ENCODE measurements around the gene PSME2. TPM values are rescaled to one million over a fixed set of nuclear protein-coding genes. Genes with fewer than 3 reads are reported as not detected.

The PSME2 gene
- total and polyA plus RNA-seq, 2 donors (not counting 3 experiments of a cell fraction or from before 2014, with no cell fraction given), result 66.5 to 126 TPM

GRCh38 chr14:24188251-24189058 lies 42.0 kb upstream of the PSME2 start, which contains the start of gene IPO4:
TSS of gene IPO4 (minus strand) at chr14:24188816. CDS start at chr14:24188787, 29 bp downstream.
- ChIA-PET POLR2A (interaction anchor here (1.0 kb wide), 1 partner anchor 25 kb away, joined by 5 read pairs; the partner anchor contains the start of gene CHMP4A), CTCF (interaction anchor here (1.0 to 1.6 kb wide), 7 partner anchors 9 to 120 kb away, joined by 3 to 6 read pairs (median 5); partner anchors contain the start of genes CHMP4A, CIDEB, IRF9 and MDP1)
- H3K4me3 ChIP-seq (replicated peaks in 1 of 3; ENCODE audit: insufficient read depth in 1 of 3, low read depth in 1 of 3, low read length in 3 of 3), result peak within 1 kb of the TSS; percentile 31 to 65 (median 37)
- intact Hi-C loops (cut with micrococcal nuclease), result loop anchor here (1.0 to 2.0 kb wide), 5 partner anchors 28 to 108 kb away; partner anchors contain the start of genes DCAF11, IRF9, NRL and PSME2
- dilution Hi-C loops (cut with MboI; ENCODE audit: extremely low pct_ligation_motif_present, low sequenced_read_pairs), result no loop called here
- H3K27me3 ChIP-seq (ENCODE audit: control insufficient read depth in 2 of 2, insufficient read depth in 2 of 2, low read length in 2 of 2), result no peaks in the 10 kb centered on the region
- peaks cover 17% of the 10 kb centered on the region for H3K79me2 ChIP-seq (ENCODE audit: control insufficient read depth, insufficient read depth, low read length)
- peak within 1 kb of the TSS; percentile 42 for H3K9ac ChIP-seq (replicated peaks; ENCODE audit: extremely low read depth, insufficient read depth, low read length)
- peak within 1 kb of the TSS; percentile 45 for H3K27ac ChIP-seq (ENCODE audit: insufficient read depth, low read depth, low read length)
- no peaks in the 10 kb centered on the region for H4K20me1 ChIP-seq (replicated peaks; ENCODE audit: control insufficient read depth, extremely low read depth, insufficient read depth, low read length)
- H3K4me1 ChIP-seq (ENCODE audit: control insufficient read depth, extremely low read depth, insufficient read depth, low read length), result peaks cover 6% of the 10 kb centered on the region
- peaks cover 5 to 35% of the 10 kb centered on the region in 2 experiments for H3K36me3 ChIP-seq (ENCODE audit: control insufficient read depth in 2 of 2, extremely low read depth in 1 of 2, insufficient read depth in 2 of 2, low read length in 2 of 2)
- peak; percentile 94 for DNase-seq (ENCODE audit: low read depth, low spot score)
- H3K4me2 ChIP-seq (ENCODE audit: insufficient read depth, low read length), result peak within 1 kb of the TSS; percentile 75
- H3K9me1 ChIP-seq (replicated peaks; ENCODE audit: control insufficient read depth, extremely low read depth, insufficient read depth, low read length), result no peaks in the 10 kb centered on the region
- peak; percentile 100 for FAIRE-seq
- peak within 1 kb of the TSS; percentile 57 for H2AFZ ChIP-seq (ENCODE audit: low read depth, low read length)
- TF ChIP-seq POLR2A (IDR thresholded peaks at IDR 0.05; ENCODE audit: low read depth, low read length) (peak; percentile 94), POLR2AphosphoS5 (IDR thresholded peaks at IDR 0.05; ENCODE audit: insufficient read depth, low read depth, low read length) (peak; percentile 95), JUN (IDR thresholded peaks at IDR 0.05; ENCODE audit: borderline replicate concordance, insufficient read depth, insufficient read length, low read depth) (no peak), FOS (IDR thresholded peaks at IDR 0.05; ENCODE audit: borderline replicate concordance, insufficient read depth, low read length) (no peak), GATA2 (IDR thresholded peaks at IDR 0.05; ENCODE audit: insufficient read depth, insufficient read length, low read depth, low read length) (no peak), MYC (IDR thresholded peaks at IDR 0.05; ENCODE audit: low read depth, low read length) (peak; percentile 100), EZH2 (IDR thresholded peaks at IDR 0.05; ENCODE audit: borderline replicate concordance, low read depth, low read length, severe bottlenecking) (no peak)
- TF ChIP-seq, protein P1, sequence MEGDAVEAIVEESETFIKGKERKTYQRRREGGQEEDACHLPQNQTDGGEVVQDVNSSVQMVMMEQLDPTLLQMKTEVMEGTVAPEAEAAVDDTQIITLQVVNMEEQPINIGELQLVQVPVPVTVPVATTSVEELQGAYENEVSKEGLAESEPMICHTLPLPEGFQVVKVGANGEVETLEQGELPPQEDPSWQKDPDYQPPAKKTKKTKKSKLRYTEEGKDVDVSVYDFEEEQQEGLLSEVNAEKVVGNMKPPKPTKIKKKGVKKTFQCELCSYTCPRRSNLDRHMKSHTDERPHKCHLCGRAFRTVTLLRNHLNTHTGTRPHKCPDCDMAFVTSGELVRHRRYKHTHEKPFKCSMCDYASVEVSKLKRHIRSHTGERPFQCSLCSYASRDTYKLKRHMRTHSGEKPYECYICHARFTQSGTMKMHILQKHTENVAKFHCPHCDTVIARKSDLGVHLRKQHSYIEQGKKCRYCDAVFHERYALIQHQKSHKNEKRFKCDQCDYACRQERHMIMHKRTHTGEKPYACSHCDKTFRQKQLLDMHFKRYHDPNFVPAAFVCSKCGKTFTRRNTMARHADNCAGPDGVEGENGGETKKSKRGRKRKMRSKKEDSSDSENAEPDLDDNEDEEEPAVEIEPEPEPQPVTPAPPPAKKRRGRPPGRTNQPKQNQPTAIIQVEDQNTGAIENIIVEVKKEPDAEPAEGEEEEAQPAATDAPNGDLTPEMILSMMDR (IDR thresholded peaks at IDR 0.05; ENCODE audit: extremely low read depth in 1 of 2, insufficient read depth in 1 of 2, low read depth in 1 of 2, low read length in 2 of 2), result no peak
- TF ChIP-seq, protein P2, sequence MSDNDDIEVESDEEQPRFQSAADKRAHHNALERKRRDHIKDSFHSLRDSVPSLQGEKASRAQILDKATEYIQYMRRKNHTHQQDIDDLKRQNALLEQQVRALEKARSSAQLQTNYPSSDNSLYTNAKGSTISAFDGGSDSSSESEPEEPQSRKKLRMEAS (IDR thresholded peaks at IDR 0.05; ENCODE audit: insufficient read depth, insufficient read length), result peak; percentile 99
- no TSS peak for BruUV-seq (replicated peaks)
- H3K9me3 ChIP-seq (replicated peaks; ENCODE audit: control insufficient read depth, insufficient read depth, low read length), result no peaks in the 10 kb centered on the region
